ENCODE measurements around the gene TREH. TPM values are rescaled to one million over a fixed set of nuclear protein-coding genes. Genes with fewer than 3 reads are reported as not detected.
"Not testable (repeated sequence)": the region's sequence is repeated elsewhere in the genome, so short reads cannot be mapped to it uniquely, and the experiment has no call there.

Gene TREH
- total and polyA plus RNA-seq, 2 of the 8 experiments (the other 6 are each of a cell fraction or from before 2014, with no cell fraction given), result 0.03 TPM; not detected in 1

- POLR2A ChIA-PET (ENCODE audit: partially characterized antibody); H2AK5ac ChIP-seq (ENCODE audit: low read depth, low read length); H3K9ac ChIP-seq (replicated peaks in 1 of 4; ENCODE audit: extremely low read depth in 1 of 4, low read depth in 3 of 4, low read length in 3 of 4); H3K4me3 ChIP-seq (ENCODE audit: extremely low read depth in 1 of 4, insufficient read depth in 2 of 4, low read depth in 3 of 4, low read length in 4 of 4); H3K23me2 ChIP-seq (ENCODE audit: low read depth, low read length); DNase-seq (ENCODE audit: low read depth in 1 of 2, low spot score in 2 of 2); H3K27ac ChIP-seq (ENCODE audit: low read depth, low read length); H3K18ac ChIP-seq (ENCODE audit: extremely low read depth, low read length); H2AFZ ChIP-seq (ENCODE audit: low read length); H3K14ac ChIP-seq (ENCODE audit: insufficient read length); H3K4me1 ChIP-seq (replicated peaks in 1 of 4; ENCODE audit: control insufficient read depth in 3 of 4, insufficient read depth in 4 of 4, low read length in 3 of 4); H3K4ac ChIP-seq (replicated peaks; ENCODE audit: insufficient read length, low read depth, low read length); H2BK15ac ChIP-seq (ENCODE audit: low read length); H4K5ac ChIP-seq (ENCODE audit: insufficient read length, low read depth, low read length); H3K4me2 ChIP-seq (ENCODE audit: insufficient read depth in 1 of 2, low read depth in 2 of 2, low read length in 2 of 2); H3K56ac ChIP-seq (replicated peaks; ENCODE audit: insufficient read length, low read depth, low read length); H3K79me1 ChIP-seq (ENCODE audit: low read depth, low read length); H2BK5ac ChIP-seq (ENCODE audit: low read depth, low read length); H2BK20ac ChIP-seq (ENCODE audit: low read length); H4K91ac ChIP-seq (replicated peaks; ENCODE audit: insufficient read length, low read length); H4K20me1 ChIP-seq (replicated peaks in 1 of 2; ENCODE audit: control insufficient read depth in 1 of 2, insufficient read depth in 2 of 2, low read length in 2 of 2); FAIRE-seq; H4K8ac ChIP-seq (ENCODE audit: extremely low read depth, insufficient read depth, low read length); H2BK120ac ChIP-seq (replicated peaks; ENCODE audit: low read depth, low read length); H2BK12ac ChIP-seq (ENCODE audit: low read depth, low read length); H3K23ac ChIP-seq (ENCODE audit: insufficient read length); H3K27me3 ChIP-seq (replicated peaks in 1 of 4; ENCODE audit: control insufficient read depth in 3 of 4, extremely low read depth in 1 of 4, insufficient read depth in 3 of 4, low read length in 3 of 4): not testable (repeated sequence)
- peak in 2 of 3 experiments; percentile 35 to 53; a peak in 3 of 4 replicates for TF ChIP-seq CTCF (IDR thresholded peaks at IDR 0.05; ENCODE audit: control extremely low read depth in 1 of 3, insufficient read depth in 1 of 3, low read depth in 1 of 3, low read length in 3 of 3)
- peak in 1 of 2 experiments; percentile 12; a peak in 2 of 4 replicates for TF ChIP-seq RAD21 (IDR thresholded peaks at IDR 0.05 in 1 of 2, conservative IDR thresholded peaks at IDR 0.05 in 1 of 2; ENCODE audit: low read depth in 2 of 2, low read length in 2 of 2)
- H3K36me3 ChIP-seq (ENCODE audit: control insufficient read depth in 2 of 4, insufficient read depth in 4 of 4, low read length in 3 of 4), result peaks cover 0 to 24% (median 11%) of the 10 kb centered on the region in 4 experiments; a peak in 4 of 8 replicates
- 91% methylated on average over 10 of the region's 10 CpGs; no CpG with 5 or more reads in 1 of the 2 experiments for WGBS, 2 experiments (ENCODE audit: extremely low coverage in 1 of 2, insufficient coverage in 1 of 2, insufficient read length in 1 of 2, insufficient replicate concordance in 2 of 2, low coverage in 1 of 2, low lambda C conversion rate in 2 of 2, missing lambda C conversion rate in 1 of 2)
- peaks cover 0 to 60% of the 10 kb centered on the region in 2 experiments; a peak in 2 of 4 replicates for H3K79me2 ChIP-seq (ENCODE audit: control insufficient read depth in 1 of 2, insufficient read depth in 2 of 2, low read length in 2 of 2)
- CTCF ChIA-PET (ENCODE audit: partially characterized antibody), result interaction anchor here (1.1 to 1.6 kb wide), 3 partner anchors 12 to 38 kb away, joined by 3 to 9 read pairs (median 4); no protein-coding TSS in a partner anchor
- H3K9me3 ChIP-seq (ENCODE audit: insufficient read depth in 2 of 2, low read depth in 1 of 2, low read length in 1 of 2), result peaks cover 15 to 17% of the 10 kb centered on the region in 2 experiments; a peak in 3 of 4 replicates
Observed at GRCh38 chr11:118728112-118728511, 48.7 kb upstream of the TREH start.
